Muscle of back (tissue), 13 donors: Measurements from ENCODE around the gene PDCD2L. TPM values are rescaled to one million over a fixed set of nuclear protein-coding genes. Genes with fewer than 3 reads are reported as not detected.
A peak's percentile ranks its signal among the peaks of the same experiment; 100 is the strongest.
"Not testable (repeated sequence)": the region's sequence is repeated elsewhere in the genome, so short reads cannot be mapped to it uniquely, and the experiment has no call there.

Experiments
- DNase-seq, 3 donors: peaks; one replicate each; pipeline versions ENCODE4 v3.0.0 to v3.0.0-alpha.2; 2013
- long read RNA-seq, 9 donors: transcript quantifications; one replicate each; lab custom pipeline, GENCODE V29; 2026
- polyA plus RNA-seq, 10 donors: library from polyadenylated mRNA; unstranded; fragments of 120-200 nt; gene quantifications; one replicate each; pipeline ENCODE4 v1.2.1, GENCODE V29; 2013; ENCODE audit not compliant: insufficient read length in 10 of 10

PDCD2L gene
- 10 to 100 TPM; 11.4 to 19.2 (median 14.8) TPM for polyA plus RNA-seq
- long read RNA-seq, donor 1, partial matches to known transcripts = 0 of 4 reads
- long read RNA-seq, donor 1, other reads (novel, unspliced or antisense) = 0 of 4 reads
- long read RNA-seq, donor 2, transcript PDCD2L-201 (7 exons, 1,171 nt) = major isoform, 7 of 7 reads
- long read RNA-seq, donor 2, partial matches to known transcripts = 0 of 7 reads
- long read RNA-seq, donor 2, other reads (novel, unspliced or antisense) = 0 of 7 reads
- long read RNA-seq, donor 3 = 0 reads
- long read RNA-seq, donor 4, partial matches to known transcripts = 6 of 8 reads
- long read RNA-seq, donor 4, other reads (novel, unspliced or antisense) = 0 of 8 reads
- long read RNA-seq, donor 5, transcript PDCD2L-201 (7 exons, 1,171 nt) = major isoform, 5 of 6 reads
- long read RNA-seq, donor 5, partial matches to known transcripts = 0 of 6 reads
- long read RNA-seq, donor 5, other reads (novel, unspliced or antisense) = 0 of 6 reads
- long read RNA-seq, donor 6, partial matches to known transcripts = 7 of 11 reads
- long read RNA-seq, donor 6, other reads (novel, unspliced or antisense) = 0 of 11 reads
- long read RNA-seq, donor 7, transcript PDCD2L-201 (7 exons, 1,171 nt) = major isoform, 6 of 6 reads
- long read RNA-seq, donor 7, partial matches to known transcripts = 0 of 6 reads
- long read RNA-seq, donor 7, other reads (novel, unspliced or antisense) = 0 of 6 reads
- long read RNA-seq, donor 8, transcript PDCD2L-201 (7 exons, 1,171 nt) = major isoform, 7 of 8 reads
- long read RNA-seq, donor 8, partial matches to known transcripts = 0 of 8 reads
- long read RNA-seq, donor 8, other reads (novel, unspliced or antisense) = 0 of 8 reads
- long read RNA-seq, donor 9, partial matches to known transcripts = 0 of 1 reads
- long read RNA-seq, donor 9, other reads (novel, unspliced or antisense) = 0 of 1 reads

GRCh38 chr19:34404109-34404909 is at the start of gene PDCD2L:
PDCD2L (plus strand) TSS chr19:34404399; CDS start chr19:34404431, 32 bp downstream.
- peak; percentile 86 to 95 (median 92) for DNase-seq

- DNase-seq = no peak
Measured at GRCh38 chr19:34355201-34355600, 49.0 kb upstream of the PDCD2L start.

- DNase-seq = no peak
Measured at GRCh38 chr19:34356875-34357274, 47.3 kb upstream of the PDCD2L start.

- DNase-seq = no peak
Measured at GRCh38 chr19:34357431-34357830, 46.8 kb upstream of the PDCD2L start.

GRCh38 chr19:34359140-34359953 is 44.9 kb upstream of the PDCD2L start:
- peak; percentile 97 to 99 (median 98) for DNase-seq

- no peak for DNase-seq
Measured at GRCh38 chr19:34359954-34360315, 44.3 kb upstream of the PDCD2L start.

GRCh38 chr19:34360354-34360909 is 43.8 kb upstream of the PDCD2L start:
- DNase-seq = no peak

GRCh38 chr19:34362679-34363069 is 41.5 kb upstream of the PDCD2L start:
- no peak for DNase-seq

GRCh38 chr19:34363094-34363493 is 41.1 kb upstream of the PDCD2L start:
- DNase-seq = no peak

GRCh38 chr19:34363930-34364329 is 40.3 kb upstream of the PDCD2L start:
- DNase-seq = no peak

- no peak for DNase-seq
Measured at GRCh38 chr19:34364462-34364829, 39.8 kb upstream of the PDCD2L start.

- DNase-seq = peak; percentile 39 to 76 (median 64)
Measured at GRCh38 chr19:34364830-34365462, 39.3 kb upstream of the PDCD2L start, which contains the start of gene GPI. GPI (plus strand) TSS chr19:34365196; CDS start chr19:34365267, 71 bp downstream.

- peak in 2 of 3 donors; percentile 27 to 75 for DNase-seq
Measured at GRCh38 chr19:34365463-34366401, 38.5 kb upstream of the PDCD2L start.

GRCh38 chr19:34366738-34367623 is 37.2 kb upstream of the PDCD2L start:
- peak in 1 of 3 donors; percentile 30 for DNase-seq

- DNase-seq = no peak
Measured at GRCh38 chr19:34367624-34367957, 36.6 kb upstream of the PDCD2L start.

GRCh38 chr19:34368338-34368737 is 35.9 kb upstream of the PDCD2L start:
- DNase-seq = no peak

GRCh38 chr19:34369166-34369565 is 35.0 kb upstream of the PDCD2L start:
- not testable (repeated sequence) for DNase-seq

GRCh38 chr19:34370117-34370516 is 34.1 kb upstream of the PDCD2L start:
- no peak for DNase-seq
